ENCODE data around the gene CREB5.

Gene CREB5

DNA sequence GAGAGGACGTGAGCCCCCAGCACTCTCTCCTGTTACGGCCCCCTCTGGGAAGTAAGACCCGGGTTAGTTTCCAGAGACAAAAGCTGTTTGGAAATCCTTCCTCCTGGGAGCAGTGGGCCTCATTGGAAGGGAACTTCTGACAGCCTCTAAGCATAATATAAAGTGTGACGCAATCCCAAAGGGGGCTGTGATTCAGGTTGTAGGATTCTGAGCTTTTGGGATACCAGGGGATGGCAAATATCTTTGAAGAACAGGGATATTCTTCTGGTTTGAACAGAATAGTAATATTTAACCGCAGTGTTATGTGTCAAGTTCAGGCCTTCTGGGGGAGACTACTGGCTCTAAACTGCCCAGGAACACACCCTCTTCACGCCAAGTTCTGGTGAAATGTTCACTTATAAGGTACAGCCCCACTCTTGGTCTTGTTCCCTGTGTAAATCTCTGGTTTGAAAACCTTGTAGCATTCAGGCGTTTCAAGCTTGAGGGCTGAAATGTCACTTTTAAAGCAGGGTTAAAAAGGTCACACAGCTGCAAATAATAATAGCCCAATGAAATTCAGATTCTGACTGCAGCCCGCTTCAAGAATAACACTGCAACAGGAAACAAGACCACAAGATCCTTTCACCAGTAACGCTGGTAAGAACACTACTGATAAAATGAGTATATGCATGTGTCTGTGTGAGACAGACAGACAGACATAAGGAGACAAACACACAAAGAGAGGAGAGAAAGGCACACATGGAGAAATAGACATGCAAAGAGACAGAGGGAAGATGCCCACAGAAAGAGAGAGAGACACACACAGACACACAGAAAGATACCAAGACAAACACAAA is 69.0 kb downstream of the CREB5 start:
- H3K4me1 ChIP-seq (ENCODE audit: control insufficient read depth, insufficient read depth, low read depth, low read length), result peaks cover 2% of the 10 kb centered on the region
- peak overlapping the region in 1 of 2 experiments; percentile 60 for H3K4me3 ChIP-seq (ENCODE audit: insufficient read depth in 1 of 2, low read depth in 1 of 2, low read length in 2 of 2)
- no peak overlapping the region for H4K91ac ChIP-seq (ENCODE audit: low read length)
- no peak overlapping the region for H2BK120ac ChIP-seq (ENCODE audit: low read depth, low read length)
- no peak overlapping the region for H4K8ac ChIP-seq (ENCODE audit: low read length)
- H3K4me2 ChIP-seq (ENCODE audit: low read length, poor library complexity, severe bottlenecking), result peak overlapping the region; percentile 26
- 30% methylated on average over 8 of the region's 9 CpGs for WGBS
- H3K36me3 ChIP-seq (ENCODE audit: control insufficient read depth in 1 of 2, insufficient read depth in 2 of 2, low read depth in 1 of 2, low read length in 2 of 2), result no peaks in the 10 kb centered on the region
- H3K9me3 ChIP-seq (ENCODE audit: control insufficient read depth, low read length), result no peaks in the 10 kb centered on the region
- no peak overlapping the region for H2AK5ac ChIP-seq (ENCODE audit: low read length, severe bottlenecking)
- no peak overlapping the region for H3K4ac ChIP-seq (ENCODE audit: low read depth in 1 of 2, low read length in 2 of 2)
- peaks cover 19% of the 10 kb centered on the region for H3K79me1 ChIP-seq (replicated peaks; ENCODE audit: low read length, poor library complexity, severe bottlenecking)
- H3K27ac ChIP-seq (ENCODE audit: low read length, poor library complexity, severe bottlenecking), result peak overlapping the region; percentile 88
- H2BK12ac ChIP-seq (ENCODE audit: low read length in 2 of 2), result no peak overlapping the region
- DNase-seq, result peak; percentile 49
- H2BK5ac ChIP-seq (ENCODE audit: low read depth, low read length, poor library complexity, severe bottlenecking), result no peak overlapping the region
- no peak overlapping the region for H3K14ac ChIP-seq (ENCODE audit: low read length in 2 of 2)
- H3K18ac ChIP-seq (ENCODE audit: low read depth in 1 of 2, low read length in 2 of 2), result no peak overlapping the region
- no peak overlapping the region for H3K23ac ChIP-seq (ENCODE audit: low read length in 2 of 2)
- H2BK15ac ChIP-seq (ENCODE audit: low read depth, poor library complexity, severe bottlenecking), result no peak overlapping the region
- peak overlapping the region; percentile 70 for H3K9ac ChIP-seq (ENCODE audit: low read length)
- no peaks in the 10 kb centered on the region for H3K27me3 ChIP-seq (ENCODE audit: control insufficient read depth in 1 of 2, insufficient read depth in 1 of 2, low read length in 2 of 2)
- H2AFZ ChIP-seq (ENCODE audit: low read depth, low read length), result no peak overlapping the region

DNA sequence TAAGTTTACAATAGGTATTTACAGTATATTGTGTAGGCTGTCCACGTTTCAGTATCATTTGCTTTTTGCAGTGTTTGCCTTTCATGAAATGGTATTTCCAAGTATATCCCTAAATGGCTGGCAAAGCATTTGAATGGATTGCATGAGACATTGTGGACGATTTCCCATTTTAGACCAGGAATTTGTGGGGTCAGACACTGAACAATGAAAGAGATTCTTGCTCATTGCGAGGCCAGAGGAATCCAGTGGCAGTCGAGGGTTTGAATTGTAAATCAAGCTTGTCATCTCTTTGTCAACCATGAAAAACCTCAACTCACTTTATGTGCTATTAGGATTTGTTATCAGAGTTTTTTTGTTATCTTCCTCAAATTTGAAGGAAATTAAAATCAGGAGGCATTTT is 70.8 kb downstream of the CREB5 start:
- no peaks in the 10 kb centered on the region for H3K27me3 ChIP-seq (ENCODE audit: control insufficient read depth in 1 of 2, insufficient read depth in 1 of 2, low read length in 2 of 2)
- no peak overlapping the region for H2AFZ ChIP-seq (ENCODE audit: low read depth, low read length)
- no peak overlapping the region for H4K8ac ChIP-seq (ENCODE audit: low read length)
- no peaks in the 10 kb centered on the region for H3K9me3 ChIP-seq (ENCODE audit: control insufficient read depth, low read length)
- H3K23ac ChIP-seq (ENCODE audit: low read length in 2 of 2), result no peak overlapping the region
- H3K14ac ChIP-seq (ENCODE audit: low read length in 2 of 2), result no peak overlapping the region
- H3K4me2 ChIP-seq (ENCODE audit: low read length, poor library complexity, severe bottlenecking), result no peak overlapping the region
- no peak overlapping the region for H2BK12ac ChIP-seq (ENCODE audit: low read length in 2 of 2)
- H3K27ac ChIP-seq (ENCODE audit: low read length, poor library complexity, severe bottlenecking), result peak overlapping the region; percentile 18
- H3K4ac ChIP-seq (ENCODE audit: low read depth in 1 of 2, low read length in 2 of 2), result no peak overlapping the region
- DNase-seq, result no peak
- no peak overlapping the region for H2AK5ac ChIP-seq (ENCODE audit: low read length, severe bottlenecking)
- no peaks in the 10 kb centered on the region for H3K36me3 ChIP-seq (ENCODE audit: control insufficient read depth in 1 of 2, insufficient read depth in 2 of 2, low read depth in 1 of 2, low read length in 2 of 2)
- no peak overlapping the region for H3K4me3 ChIP-seq (ENCODE audit: insufficient read depth in 1 of 2, low read depth in 1 of 2, low read length in 2 of 2)
- peak overlapping the region; percentile 4 for H3K9ac ChIP-seq (ENCODE audit: low read length)
- H4K91ac ChIP-seq (ENCODE audit: low read length), result no peak overlapping the region
- H3K4me1 ChIP-seq (ENCODE audit: control insufficient read depth, insufficient read depth, low read depth, low read length), result peaks cover 1% of the 10 kb centered on the region
- H3K79me1 ChIP-seq (replicated peaks; ENCODE audit: low read length, poor library complexity, severe bottlenecking), result peaks cover 12% of the 10 kb centered on the region
- H2BK15ac ChIP-seq (ENCODE audit: low read depth, poor library complexity, severe bottlenecking), result no peak overlapping the region
- no peak overlapping the region for H2BK5ac ChIP-seq (ENCODE audit: low read depth, low read length, poor library complexity, severe bottlenecking)
- H3K18ac ChIP-seq (ENCODE audit: low read depth in 1 of 2, low read length in 2 of 2), result no peak overlapping the region
- 61% methylated on average over 2 of the region's 4 CpGs for WGBS
- H2BK120ac ChIP-seq (ENCODE audit: low read depth, low read length), result no peak overlapping the region

GRCh38 chr7:28483908-28484605 is 71.7 kb downstream of the CREB5 start:
- Histone ChIP-seq H3K9ac (ENCODE audit: low read length) (peak overlapping the region; percentile 4), H3K36me3 (ENCODE audit: control insufficient read depth in 1 of 2, insufficient read depth in 2 of 2, low read depth in 1 of 2, low read length in 2 of 2) (no peaks in the 10 kb centered on the region), H3K23ac (ENCODE audit: low read length in 2 of 2) (no peak overlapping the region), H3K4me2 (ENCODE audit: low read length, poor library complexity, severe bottlenecking) (no peak overlapping the region), H2AK5ac (ENCODE audit: low read length, severe bottlenecking) (no peak overlapping the region), H3K4ac (ENCODE audit: low read depth in 1 of 2, low read length in 2 of 2) (no peak overlapping the region), H2BK5ac (ENCODE audit: low read depth, low read length, poor library complexity, severe bottlenecking) (no peak overlapping the region), H2BK12ac (ENCODE audit: low read length in 2 of 2) (no peak overlapping the region), H4K91ac (ENCODE audit: low read length) (no peak overlapping the region), H3K4me3 (ENCODE audit: insufficient read depth in 1 of 2, low read depth in 1 of 2, low read length in 2 of 2) (peak overlapping the region in 1 of 2 experiments; percentile 13), H3K79me1 (replicated peaks; ENCODE audit: low read length, poor library complexity, severe bottlenecking) (peaks cover 8% of the 10 kb centered on the region), H2BK15ac (ENCODE audit: low read depth, poor library complexity, severe bottlenecking) (no peak overlapping the region), H3K27me3 (ENCODE audit: control insufficient read depth in 1 of 2, insufficient read depth in 1 of 2, low read length in 2 of 2) (no peaks in the 10 kb centered on the region), H3K14ac (ENCODE audit: low read length in 2 of 2) (no peak overlapping the region), H3K4me1 (ENCODE audit: control insufficient read depth, insufficient read depth, low read depth, low read length) (peaks cover 3% of the 10 kb centered on the region), H2BK120ac (ENCODE audit: low read depth, low read length) (no peak overlapping the region), H2AFZ (ENCODE audit: low read depth, low read length) (no peak overlapping the region), H4K8ac (ENCODE audit: low read length) (no peak overlapping the region), H3K18ac (ENCODE audit: low read depth in 1 of 2, low read length in 2 of 2) (no peak overlapping the region), H3K27ac (ENCODE audit: low read length, poor library complexity, severe bottlenecking) (peak overlapping the region; percentile 36), H3K9me3 (ENCODE audit: control insufficient read depth, low read length) (no peaks in the 10 kb centered on the region)
- WGBS, result 70% methylated on average over 2 of the region's 2 CpGs
- DNase-seq, result no peak

DNA sequence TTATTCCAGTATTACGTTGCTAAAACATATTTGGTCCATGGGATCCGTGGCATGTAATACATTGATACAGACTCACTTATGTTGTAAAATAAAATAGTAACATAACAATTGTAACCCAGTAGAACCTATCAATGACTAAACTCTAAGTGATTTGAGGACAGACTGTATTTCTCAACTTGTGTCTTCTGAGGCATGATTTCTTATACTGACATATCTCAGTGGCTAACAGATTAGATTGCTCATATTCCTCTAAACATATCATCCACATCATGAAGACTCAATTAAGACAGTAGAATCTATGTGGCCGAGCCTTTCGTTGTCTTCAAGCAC is 72.3 kb downstream of the CREB5 start:
- Histone ChIP-seq H3K4me2 (ENCODE audit: low read length, poor library complexity, severe bottlenecking) (no peak overlapping the region), H2BK5ac (ENCODE audit: low read depth, low read length, poor library complexity, severe bottlenecking) (no peak overlapping the region), H4K8ac (ENCODE audit: low read length) (no peak overlapping the region), H2BK15ac (ENCODE audit: low read depth, poor library complexity, severe bottlenecking) (no peak overlapping the region), H3K4me3 (ENCODE audit: insufficient read depth in 1 of 2, low read depth in 1 of 2, low read length in 2 of 2) (peak overlapping the region in 1 of 2 experiments; percentile 13), H2BK120ac (ENCODE audit: low read depth, low read length) (no peak overlapping the region), H3K36me3 (ENCODE audit: control insufficient read depth in 1 of 2, insufficient read depth in 2 of 2, low read depth in 1 of 2, low read length in 2 of 2) (no peaks in the 10 kb centered on the region), H3K4me1 (ENCODE audit: control insufficient read depth, insufficient read depth, low read depth, low read length) (peaks cover 3% of the 10 kb centered on the region), H3K27ac (ENCODE audit: low read length, poor library complexity, severe bottlenecking) (peak overlapping the region; percentile 36), H3K4ac (ENCODE audit: low read depth in 1 of 2, low read length in 2 of 2) (no peak overlapping the region), H3K23ac (ENCODE audit: low read length in 2 of 2) (no peak overlapping the region), H2BK12ac (ENCODE audit: low read length in 2 of 2) (no peak overlapping the region), H2AK5ac (ENCODE audit: low read length, severe bottlenecking) (no peak overlapping the region), H3K14ac (ENCODE audit: low read length in 2 of 2) (no peak overlapping the region), H3K9me3 (ENCODE audit: control insufficient read depth, low read length) (no peaks in the 10 kb centered on the region), H3K27me3 (ENCODE audit: control insufficient read depth in 1 of 2, insufficient read depth in 1 of 2, low read length in 2 of 2) (no peaks in the 10 kb centered on the region), H2AFZ (ENCODE audit: low read depth, low read length) (no peak overlapping the region), H3K79me1 (replicated peaks; ENCODE audit: low read length, poor library complexity, severe bottlenecking) (peaks cover 5% of the 10 kb centered on the region), H3K18ac (ENCODE audit: low read depth in 1 of 2, low read length in 2 of 2) (no peak overlapping the region), H3K9ac (ENCODE audit: low read length) (no peak overlapping the region), H4K91ac (ENCODE audit: low read length) (no peak overlapping the region)
- DNase-seq, result no peak
- 100% methylated on average over 2 of the region's 4 CpGs for WGBS

Data from mesenchymal stem cell (in vitro differentiated cells and primary cell).